Hepatocyte (in vitro differentiated cells): ENCODE measurements around the gene TLR10.

ENCODE experiments used
- CTCF ChIP-seq: fragments of 200-600 bp; sonication (generic); IDR thresholded peaks from 2 replicates; pipeline ENCODE4 v1.5.1; 2016; ENCODE audit warnings: antibody characterized with exemption, mild to moderate bottlenecking; ENCODE audit not compliant: poor library complexity
- EZH2 ChIP-seq: fragments of 200-600 bp; sonication (generic); IDR thresholded peaks from 2 replicates; pipeline ENCODE4 v1.6.1; 2016; ENCODE audit warnings: antibody characterized with exemption, mild to moderate bottlenecking, borderline replicate concordance
- EZH2phosphoT487 ChIP-seq: fragments of 200-600 bp; sonication (generic); IDR thresholded peaks from one replicate; pipeline ENCODE4 v1.6.1; 2018; ENCODE audit warnings: antibody characterized with exemption, mild to moderate bottlenecking, low read depth, moderate library complexity; ENCODE audit not compliant: unreplicated experiment, severe bottlenecking

DNA sequence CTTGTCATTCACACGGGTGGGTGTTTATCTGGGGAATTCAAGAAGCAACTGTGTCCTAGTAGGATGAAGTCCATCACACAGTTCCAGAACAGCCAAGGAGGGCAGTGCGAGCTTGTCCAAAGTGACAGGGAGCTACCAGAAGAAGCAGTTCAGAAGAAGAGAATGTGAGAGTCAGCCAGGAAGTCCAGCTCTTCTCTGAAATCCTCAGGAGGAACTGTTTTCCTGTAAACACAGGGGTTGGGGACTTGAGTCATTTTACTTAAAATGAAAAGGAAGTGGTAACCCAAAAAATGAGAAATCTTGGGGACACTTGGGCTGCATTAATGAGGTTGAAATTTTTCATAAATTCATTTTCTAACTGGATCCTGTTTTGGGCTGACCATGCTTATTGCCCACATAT lies 8.2 kb upstream of the TLR10 start:
- no peak for TF ChIP-seq EZH2
- no peak for TF ChIP-seq CTCF
- TF ChIP-seq EZH2phosphoT487 = no peak
